ENCODE results near the gene CFAP99.

GRCh38 chr4:2436301-2436700 lies 17.5 kb downstream of the CFAP99 start:
- no peak for TF ChIP-seq EZH2 (IDR thresholded peaks at IDR 0.05)
- TF ChIP-seq POLR2AphosphoS5 (IDR thresholded peaks at IDR 0.05; ENCODE audit: borderline replicate concordance, low read depth, low read length), result no peak
